H7 (cell line): Measurements from ENCODE around the gene ELSPBP1. TPM values are rescaled to one million over a fixed set of nuclear protein-coding genes. Genes with fewer than 3 reads are reported as not detected.
"Not testable (repeated sequence)": the region's sequence is repeated elsewhere in the genome, so short reads cannot be mapped to it uniquely, and the experiment has no call there.

ENCODE experiments used
- DNase-seq: peaks from one replicate; pipeline ENCODE4 v3.0.0; 2012
- H3K27me3 ChIP-seq: 2 replicates; pipeline ENCODE4 v1.6.0; 2011; ENCODE audit warnings: mild to moderate bottlenecking, low read length; ENCODE audit not compliant: control insufficient read depth, insufficient read depth
- H3K36me3 ChIP-seq: replicated peaks from 2 replicates; pipeline ENCODE4 v1.5.1; 2011; ENCODE audit warnings: low read length; ENCODE audit not compliant: control insufficient read depth, insufficient read depth
- H3K4me3 ChIP-seq: 2 replicates; pipeline ENCODE4 v1.5.1; 2011; ENCODE audit warnings: low read depth, mild to moderate bottlenecking, control low read depth, low read length, moderate library complexity; ENCODE audit not compliant: insufficient read depth
- total RNA-seq: library from RNA; depleted of rRNA; stranded (reverse); fragments of >200 nt; shearing (Covaris generic); gene quantifications from 2 replicates; pipeline ENCODE4 v1.2.3, GENCODE V29; 2014; rRNA removed

ELSPBP1 gene
- total RNA-seq, 1 experiment from 2014 or later = not detected

DNA sequence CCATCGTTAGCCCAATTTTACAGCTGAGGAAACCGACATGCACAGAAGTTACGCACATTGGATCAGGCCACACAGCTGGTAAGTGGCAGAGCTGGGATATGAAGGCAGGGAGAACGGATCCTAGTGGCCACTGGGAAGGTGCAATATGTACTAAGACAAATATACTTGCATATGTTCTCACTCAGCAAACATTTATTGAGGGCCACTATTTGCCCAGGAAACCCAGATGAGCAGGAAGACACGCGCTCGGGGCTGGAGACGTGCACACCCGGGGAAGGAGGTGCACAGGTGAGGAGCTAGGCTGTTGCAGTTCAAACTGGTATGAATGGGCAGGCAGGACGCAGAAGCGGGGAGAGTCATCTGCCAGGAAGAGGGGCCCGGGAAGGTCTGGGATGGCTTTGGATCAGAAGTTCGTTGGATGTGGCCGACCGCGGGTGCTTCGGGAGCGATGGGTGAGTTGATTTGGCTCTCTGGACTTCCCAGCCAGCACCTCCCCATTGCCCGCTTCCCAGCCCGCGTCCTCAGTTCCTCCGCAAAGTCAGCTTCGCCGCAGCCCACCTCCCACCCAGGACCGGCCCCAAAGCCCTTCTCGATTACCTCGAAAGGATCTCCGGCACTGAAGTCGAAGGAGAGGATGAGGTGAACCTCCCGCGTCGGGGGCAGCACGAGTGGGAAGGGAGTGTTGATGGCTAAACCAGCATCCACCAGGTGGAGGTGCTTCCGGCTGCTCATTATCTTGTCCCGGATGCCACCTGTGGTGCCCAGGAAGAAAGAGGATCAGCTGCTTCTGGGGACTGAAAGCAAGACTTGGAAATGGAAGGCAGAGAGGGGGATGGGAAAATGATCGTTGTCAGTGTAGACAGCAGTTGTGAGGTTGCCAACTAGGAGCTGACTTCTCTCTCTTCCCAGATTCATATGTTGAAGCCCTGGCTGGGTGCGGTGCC lies 67.2 kb downstream of the ELSPBP1 start:
- H3K27me3 ChIP-seq = no peaks in the 10 kb centered on the region
- H3K4me3 ChIP-seq = no peak overlapping the region
- peak; percentile 87 for DNase-seq
- no peaks in the 10 kb centered on the region for H3K36me3 ChIP-seq

DNA sequence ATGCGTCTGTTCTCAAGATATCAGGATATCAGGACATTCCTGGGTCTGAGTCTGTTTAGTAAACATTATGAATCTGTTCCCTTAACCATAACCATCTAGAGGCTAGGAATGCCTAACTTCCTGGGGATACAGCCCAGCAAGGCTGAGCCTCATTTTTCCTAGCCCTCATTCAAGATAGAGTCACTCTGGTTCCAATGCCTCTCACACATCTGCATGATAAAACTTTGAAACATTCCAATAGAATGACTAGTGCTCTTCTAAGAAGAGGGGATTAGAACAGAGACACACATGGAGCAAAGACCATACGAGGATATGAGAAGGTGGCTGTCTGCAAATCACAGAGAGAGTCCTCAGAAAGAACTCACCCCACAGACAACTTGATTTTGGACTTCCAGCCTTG lies 70.1 kb downstream of the ELSPBP1 start:
- H3K36me3 ChIP-seq = no peaks in the 10 kb centered on the region

GRCh38 chr19:48069435-48069834 lies 75.0 kb downstream of the ELSPBP1 start:
- Histone ChIP-seq H3K4me3 (no peak overlapping the region), H3K27me3 (no peaks in the 10 kb centered on the region), H3K36me3 (no peaks in the 10 kb centered on the region)
- DNase-seq = peak; percentile 57

More for the DNA sequence above, 70.1 kb downstream of the ELSPBP1 start:
- Histone ChIP-seq H3K4me3 (no peak overlapping the region), H3K27me3 (no peaks in the 10 kb centered on the region)
- peak; percentile 58 for DNase-seq

- not testable (repeated sequence) for H3K4me3 ChIP-seq, H3K36me3 ChIP-seq, H3K27me3 ChIP-seq, DNase-seq
These were observed 75.8 kb downstream of the ELSPBP1 start for GRCh38 chr19:48070177-48070769.

Other genes starting within 250 kb of the ELSPBP1 start
- gene NOP53, start 249.1 kb upstream of the ELSPBP1 start, total RNA-seq = 155 and 167 TPM in 2 replicates
- gene SELENOW, start 215.9 kb upstream of the ELSPBP1 start, total RNA-seq = 752 and 1,115 TPM in 2 replicates
- gene TPRX1, start 190.1 kb upstream of the ELSPBP1 start, total RNA-seq = not detected in 2 replicates
- 0.07 and 0.63 TPM in 2 replicates for gene CRX, start 172.7 kb upstream of the ELSPBP1 start, total RNA-seq
- not detected in 2 replicates for gene TPRX2, start 135.4 kb upstream of the ELSPBP1 start, total RNA-seq
- not detected in 2 replicates for gene SULT2A1, start 108.3 kb upstream of the ELSPBP1 start, total RNA-seq
- not detected in 2 replicates for gene BSPH1, start 2.5 kb upstream of the ELSPBP1 start, total RNA-seq
- gene CABP5, start 49.4 kb downstream of the ELSPBP1 start, total RNA-seq = not detected in 2 replicates
- gene PLA2G4C, start 116.2 kb downstream of the ELSPBP1 start, total RNA-seq = not detected in 2 replicates
- 90.7 and 100 TPM in 2 replicates for gene LIG1, start 175.7 kb downstream of the ELSPBP1 start, total RNA-seq
- gene ZSWIM9, start 176.0 kb downstream of the ELSPBP1 start, total RNA-seq = 1.7 and 3.0 TPM in 2 replicates